Stimulated activated CD4-positive, alpha-beta T cell treated with anti-CD3 and anti-CD28 coated beads, Interleukin-4, amount 100 ng/mL, for 48 hours (primary cell): ENCODE data around the gene PSG6.
"Not testable (repeated sequence)": the region's sequence is repeated elsewhere in the genome, so short reads cannot be mapped to it uniquely, and the experiment has no call there.

Source experiments
- DNase-seq, 2 donors: peaks; one replicate each; pipeline ENCODE4 v3.0.0-alpha.2; 2020; ENCODE audit warnings: low read depth in 2 of 2

PSG6 gene

DNA sequence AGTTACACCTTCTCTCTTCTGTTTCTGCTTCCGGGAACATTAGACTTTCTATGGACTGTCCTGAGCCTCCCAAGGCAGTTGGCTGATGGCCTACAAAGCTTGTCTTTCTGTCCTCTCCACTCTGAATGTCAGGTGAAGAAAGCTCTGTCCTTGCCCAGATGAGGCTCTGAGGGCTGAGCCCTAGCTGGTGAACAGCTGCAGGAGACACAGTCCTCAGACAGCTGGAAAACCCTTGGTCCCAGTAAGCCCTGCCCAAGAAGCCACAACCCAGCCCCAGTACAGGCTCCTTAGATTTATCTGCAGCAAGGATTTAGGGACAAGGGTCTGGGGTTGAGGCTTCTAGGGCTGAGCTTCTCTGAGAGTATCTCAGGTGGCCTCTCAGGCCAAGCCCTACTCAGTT, 64.5 kb downstream of the PSG6 start:
- DNase-seq = not testable (repeated sequence)

- DNase-seq = not testable (repeated sequence)
These were observed 64.9 kb downstream of the PSG6 start for GRCh38 chr19:42852821-42853220.
